ENCODE results near the gene HSP90B1. TPM values are rescaled to one million over a fixed set of nuclear protein-coding genes. Genes with fewer than 3 reads are reported as not detected.

The HSP90B1 gene
- total and polyA plus RNA-seq, 11 donors = 166 to 1,036 (median 337) TPM

- peaks cover 0 to 68% (median 58%) of the 10 kb centered on the region in 9 donors for H3K36me3 ChIP-seq
- 68 to 89% (median 74%) methylated on average over 2 of the region's 2 CpGs for WGBS, 4 donors
- H3K9me3 ChIP-seq = no peaks in the 10 kb centered on the region
- no peaks in the 10 kb centered on the region for H3K27me3 ChIP-seq
- peak overlapping the region in 1 of 12 donors; percentile 13 for H3K27ac ChIP-seq
- H3K4me1 ChIP-seq = peaks cover 10 to 72% (median 47%) of the 10 kb centered on the region in 12 donors
- ATAC-seq = no peak
- TF ChIP-seq POLR2A (IDR thresholded peaks at IDR 0.05) (no peak), CTCF (IDR thresholded peaks at IDR 0.05) (no peak)
- no peak for DNase-seq
- peak overlapping the region in 5 of 12 donors; percentile 10 to 90 (median 76) for H3K4me3 ChIP-seq
- intact Hi-C loops (cut with DNase I) = loop anchor here in 3 of 10 donors (5.0 kb wide), 2 partner anchors 34 to 306 kb away; partner anchors contain the start of gene TDG (in 2 of the 3)
Measured at GRCh38 chr12:103933237-103933636, 3.0 kb downstream of the HSP90B1 start.

- WGBS, 4 donors = 85 to 92% (median 90%) methylated on average over 3 of the region's 3 CpGs
- ATAC-seq = no peak
- Histone ChIP-seq H3K4me3 (no peak overlapping the region), H3K9me3 (no peaks in the 10 kb centered on the region), H3K27me3 (no peaks in the 10 kb centered on the region), H3K27ac (no peak overlapping the region), H3K4me1 (peaks cover 10 to 55% (median 41%) of the 10 kb centered on the region in 12 donors), H3K36me3 (peaks cover 0 to 100% (median 93%) of the 10 kb centered on the region in 9 donors)
- no peak for DNase-seq
- TF ChIP-seq POLR2A (IDR thresholded peaks at IDR 0.05) = no peak
- no peak for TF ChIP-seq CTCF (IDR thresholded peaks at IDR 0.05)
- intact Hi-C loops (cut with DNase I) = loop anchor here in 2 of 10 donors (5.0 kb wide), 2 partner anchors 94 to 166 kb away; partner anchors contain the start of gene NT5DC3 (in 1 of the 2)
Measured at GRCh38 chr12:103936679-103937078, 6.5 kb downstream of the HSP90B1 start.

GRCh38 chr12:103944964-103945363 lies 14.8 kb downstream of the HSP90B1 start:
- Histone ChIP-seq H3K27me3 (no peaks in the 10 kb centered on the region), H3K4me1 (no peaks in the 10 kb centered on the region), H3K4me3 (no peak overlapping the region), H3K36me3 (peaks cover 0 to 100% (median 100%) of the 10 kb centered on the region in 9 donors), H3K27ac (no peak overlapping the region), H3K9me3 (no peaks in the 10 kb centered on the region)
- ATAC-seq (no peak), DNase-seq (no peak)
- TF ChIP-seq CTCF (IDR thresholded peaks at IDR 0.05) (no peak), POLR2A (IDR thresholded peaks at IDR 0.05) (no peak)
- intact Hi-C loops (cut with DNase I) = loop anchor here in 4 of 10 donors (5.0 to 10.0 kb wide), 4 partner anchors 37 to 380 kb away; no protein-coding TSS in a partner anchor
- 73 to 85% (median 77%) methylated on average over 3 of the region's 3 CpGs for WGBS, 4 donors

GRCh38 chr12:103947871-103948555 lies 17.8 kb downstream of the HSP90B1 start:
- Histone ChIP-seq H3K4me1 (no peaks in the 10 kb centered on the region), H3K27me3 (no peaks in the 10 kb centered on the region), H3K36me3 (peaks cover 0 to 100% (median 100%) of the 10 kb centered on the region in 9 donors), H3K9me3 (no peaks in the 10 kb centered on the region), H3K27ac (no peak overlapping the region), H3K4me3 (no peak overlapping the region)
- TF ChIP-seq CTCF (IDR thresholded peaks at IDR 0.05) = no peak
- no peak for TF ChIP-seq POLR2A (IDR thresholded peaks at IDR 0.05)
- DNase-seq (no peak), ATAC-seq (no peak)
- 87 to 97% (median 93%) methylated on average over 7 of the region's 7 CpGs for WGBS, 4 donors
- intact Hi-C loops (cut with DNase I) = loop anchor here in 4 of 10 donors (5.0 to 10.0 kb wide), 3 partner anchors 34 to 377 kb away; no protein-coding TSS in a partner anchor

Data from heart left ventricle (tissue), 16 donors.